Thoracic aorta (tissue), 2 donors: ENCODE measurements around the gene DDT. TPM values are rescaled to one million over a fixed set of nuclear protein-coding genes. Genes with fewer than 3 reads are reported as not detected.
"Not testable (repeated sequence)": the region's sequence is repeated elsewhere in the genome, so short reads cannot be mapped to it uniquely, and the experiment has no call there.

Source experiments
- ATAC-seq: fragments of 150-250 bp; one replicate; pipeline ENCODE4 v1.8.0; 2017; ENCODE audit warnings: low read depth; ENCODE audit not compliant: insufficient number of reproducible peaks, low FRiP score
- DNase-seq: peaks from one replicate; pipeline ENCODE4 v3.0.0-alpha.2; 2020; ENCODE audit warnings: low spot score
- H3K27ac ChIP-seq, 2 donors: fragments of 200-600 bp; sonication (generic); 1 replicate in 1 of 2; 2 replicates in 1 of 2; pipeline ENCODE4 v1.5.1; 2016; ENCODE audit warnings: mild to moderate bottlenecking in 2 of 2, moderate library complexity in 2 of 2
- H3K27me3 ChIP-seq: fragments of 200-600 bp; sonication (generic); replicated peaks from 2 replicates; pipeline ENCODE4 v1.6.0; 2016; ENCODE audit warnings: mild to moderate bottlenecking; ENCODE audit not compliant: insufficient read depth
- H3K36me3 ChIP-seq: fragments of 200-600 bp; sonication (generic); one replicate; pipeline ENCODE4 v1.5.1; 2016
- H3K4me1 ChIP-seq, 2 donors: fragments of 200-600 bp; sonication (generic); 1 replicate in 1 of 2; 2 replicates in 1 of 2; pipeline versions ENCODE4 v1.5.1 to v1.6.0; 2016; ENCODE audit warnings: low read depth in 2 of 2, mild to moderate bottlenecking in 1 of 2; ENCODE audit not compliant: control insufficient read depth in 1 of 2
- H3K4me3 ChIP-seq: fragments of 200-600 bp; sonication (generic); 2 replicates; pipeline ENCODE4 v1.5.1; 2016; ENCODE audit warnings: mild to moderate bottlenecking
- H3K9me3 ChIP-seq: fragments of 200-600 bp; sonication (generic); 2 replicates; pipeline ENCODE4 v1.5.1; 2016
- CTCF ChIP-seq: fragments of 200-600 bp; sonication (generic); IDR thresholded peaks from one replicate; pipeline ENCODE4 v1.5.1; 2019; ENCODE audit warnings: antibody characterized with exemption
- total RNA-seq, 2 donors: library from RNA; depleted of rRNA; stranded (reverse); fragments of >200 nt; gene quantifications; one replicate each; pipeline versions ENCODE4 v1.1.0 to v1.2.3, GENCODE V29; 2016

The DDT gene
- total RNA-seq, 2 donors from 2014 or later, result 38.8 to 45.5 TPM

GRCh38 chr22:23984430-23984829, 10.2 kb upstream of the DDT start:
- no peaks in the 10 kb centered on the region for H3K36me3 ChIP-seq
- H3K9me3 ChIP-seq, result no peaks in the 10 kb centered on the region
- DNase-seq, result no peak
- no peak overlapping the region for H3K4me3 ChIP-seq
- peak; percentile 52 for TF ChIP-seq CTCF
- H3K27ac ChIP-seq, result no peak overlapping the region
- no peak for ATAC-seq
- no peaks in the 10 kb centered on the region for H3K27me3 ChIP-seq
- no peaks in the 10 kb centered on the region for H3K4me1 ChIP-seq

GRCh38 chr22:23980567-23980966, 6.3 kb upstream of the DDT start:
- H3K9me3 ChIP-seq, H3K36me3 ChIP-seq, ATAC-seq, H3K4me1 ChIP-seq, H3K27me3 ChIP-seq, H3K4me3 ChIP-seq, DNase-seq, H3K27ac ChIP-seq: not testable (repeated sequence)

GRCh38 chr22:23979557-23980240, 5.5 kb upstream of the DDT start, which contains the start of gene GSTT2:
Gene GSTT2, plus strand, starts transcription at chr22:23980134.
- not testable (repeated sequence) for H3K27ac ChIP-seq, H3K27me3 ChIP-seq, H3K9me3 ChIP-seq, DNase-seq, H3K4me1 ChIP-seq, H3K4me3 ChIP-seq, H3K36me3 ChIP-seq, ATAC-seq

- not testable (repeated sequence) for H3K4me3 ChIP-seq, H3K27me3 ChIP-seq, H3K36me3 ChIP-seq, H3K4me1 ChIP-seq, DNase-seq, ATAC-seq, H3K27ac ChIP-seq, H3K9me3 ChIP-seq
Measured at GRCh38 chr22:23977304-23977703, 3.1 kb upstream of the DDT start.

GRCh38 chr22:23974836-23975352, 653 bp upstream of the DDT start:
- H3K36me3 ChIP-seq, result peaks cover 14% of the 10 kb centered on the region
- H3K9me3 ChIP-seq, DNase-seq, H3K27me3 ChIP-seq, ATAC-seq, H3K27ac ChIP-seq, H3K4me3 ChIP-seq, H3K4me1 ChIP-seq: not testable (repeated sequence)

GRCh38 chr22:23971927-23972326, 2.3 kb downstream of the DDT start:
- H3K4me1 ChIP-seq, H3K27me3 ChIP-seq, H3K27ac ChIP-seq, DNase-seq, H3K9me3 ChIP-seq, ATAC-seq, H3K4me3 ChIP-seq: not testable (repeated sequence)
- H3K36me3 ChIP-seq, result peaks cover 18% of the 10 kb centered on the region

- ATAC-seq (no peak), DNase-seq (no peak)
- H3K27ac ChIP-seq, result no peak overlapping the region
- no peaks in the 10 kb centered on the region for H3K27me3 ChIP-seq
- TF ChIP-seq CTCF, result no peak
- H3K4me3 ChIP-seq, result no peak overlapping the region
- H3K36me3 ChIP-seq, result peaks cover 18% of the 10 kb centered on the region
- no peaks in the 10 kb centered on the region for H3K4me1 ChIP-seq
- no peaks in the 10 kb centered on the region for H3K9me3 ChIP-seq
Measured at GRCh38 chr22:23970816-23971486, 3.3 kb downstream of the DDT start.
